Measurements from ENCODE around the gene DCDC2C.

The DCDC2C gene

GRCh38 chr2:3747826-3748225 is 44.5 kb downstream of the DCDC2C start:
- no peak for DNase-seq

- no peak for DNase-seq
Observed at GRCh38 chr2:3749201-3749600, 45.8 kb downstream of the DCDC2C start.

DNA sequence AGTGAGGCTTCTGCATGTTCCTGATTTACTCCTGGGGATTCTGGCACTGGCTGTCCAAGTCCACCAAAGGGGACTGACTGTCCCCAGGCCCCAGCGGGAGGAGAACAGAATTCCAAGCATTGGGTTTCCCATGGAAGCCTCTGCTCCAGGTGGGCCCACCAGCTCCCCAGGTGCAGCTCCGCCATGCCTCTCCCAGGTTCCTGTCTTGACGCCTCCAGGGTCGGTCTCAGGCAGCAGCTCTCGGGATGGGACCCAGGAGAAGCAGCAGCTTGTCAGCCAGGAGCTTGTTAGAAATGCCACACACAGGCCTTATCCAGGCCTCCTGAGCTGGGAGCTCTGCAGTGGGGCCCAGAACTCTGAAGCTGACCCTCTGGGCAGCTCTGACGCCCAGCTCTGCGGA is 47.9 kb downstream of the DCDC2C start:
- no peak for DNase-seq

GRCh38 chr2:3751806-3752205 is 48.4 kb downstream of the DCDC2C start:
- no peak for DNase-seq

DNA sequence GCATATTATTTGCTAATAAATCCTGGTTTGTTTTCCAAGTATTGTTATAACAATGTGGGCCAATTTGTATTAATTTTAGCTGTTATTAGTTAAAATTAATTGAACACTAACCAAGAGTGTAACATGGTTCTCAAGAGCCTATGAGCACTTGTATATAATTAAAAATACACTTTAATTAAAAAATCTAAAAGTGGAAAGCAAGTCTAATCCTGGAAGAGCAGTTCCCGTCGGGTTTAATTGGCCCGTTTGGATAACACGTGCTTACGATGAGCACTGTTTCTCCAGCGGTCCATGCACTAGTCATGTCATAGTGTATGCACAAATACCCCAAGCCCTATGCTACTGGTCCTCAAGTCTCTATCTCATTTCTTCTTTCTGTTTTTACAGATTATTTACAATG is 49.0 kb downstream of the DCDC2C start:
- no peak for DNase-seq

DNA sequence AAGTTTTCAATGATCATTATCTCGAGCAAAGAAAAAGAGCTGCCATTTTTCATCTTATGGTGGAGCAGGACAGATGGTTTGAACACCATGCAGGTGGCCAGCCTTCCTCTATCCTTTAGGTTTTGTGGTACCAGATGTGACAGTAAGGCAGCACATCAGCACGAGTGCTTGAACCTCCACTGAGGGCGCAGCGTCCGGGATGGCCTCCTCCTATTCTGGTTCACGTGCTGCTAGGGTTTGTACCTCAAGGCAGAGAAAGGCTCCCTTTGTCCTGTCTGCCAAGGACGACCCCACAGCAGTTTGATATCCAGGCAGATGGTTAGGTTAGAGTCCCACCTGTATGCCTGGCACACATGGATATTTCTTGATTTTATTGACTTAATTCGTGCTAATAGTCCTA is 50.2 kb downstream of the DCDC2C start:
- no peak for DNase-seq

GRCh38 chr2:3754280-3754679 is 50.9 kb downstream of the DCDC2C start:
- no peak for DNase-seq

- DNase-seq = no peak
Observed at GRCh38 chr2:3754795-3755194, 51.4 kb downstream of the DCDC2C start.

DNA sequence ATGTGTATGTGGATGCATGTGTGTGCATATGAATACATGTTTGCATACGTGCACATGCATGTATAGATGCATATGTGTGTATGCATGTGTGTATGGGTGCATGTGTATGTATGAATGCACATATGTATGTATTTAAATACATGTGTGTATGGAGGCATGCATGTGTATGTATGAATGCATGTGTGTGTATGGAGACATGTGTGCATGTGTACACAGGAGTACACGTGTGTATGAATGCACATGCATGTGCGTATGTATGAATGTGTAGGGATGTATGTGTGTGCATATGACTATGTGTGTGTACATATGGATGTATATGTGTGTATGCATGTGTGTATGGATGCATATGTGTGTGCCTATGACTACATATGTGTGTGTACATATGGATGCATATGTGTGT is 51.9 kb downstream of the DCDC2C start:
- DNase-seq = no peak

- DNase-seq = no peak
Observed at GRCh38 chr2:3756306-3756705, 52.9 kb downstream of the DCDC2C start.

DNA sequence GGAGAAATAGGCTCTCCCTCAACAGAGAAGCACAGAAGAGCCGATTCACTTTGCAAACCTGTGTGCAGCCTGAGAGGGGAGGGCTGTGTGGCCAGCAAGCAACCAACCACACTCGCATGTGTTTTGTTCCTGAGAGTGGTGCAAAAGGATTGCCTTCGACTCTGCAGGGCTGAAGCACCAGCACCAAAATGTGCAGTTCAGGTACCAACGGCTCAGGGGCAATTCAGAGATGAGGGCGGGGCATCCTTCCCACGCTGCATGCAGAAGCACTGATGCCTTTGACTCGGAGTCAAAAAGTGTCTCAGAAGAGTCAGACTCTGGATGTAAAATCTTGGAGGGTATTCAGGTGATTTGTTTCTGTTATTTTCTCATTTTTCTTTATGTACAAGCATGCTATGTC is 55.5 kb downstream of the DCDC2C start:
- no peak for DNase-seq

DNA sequence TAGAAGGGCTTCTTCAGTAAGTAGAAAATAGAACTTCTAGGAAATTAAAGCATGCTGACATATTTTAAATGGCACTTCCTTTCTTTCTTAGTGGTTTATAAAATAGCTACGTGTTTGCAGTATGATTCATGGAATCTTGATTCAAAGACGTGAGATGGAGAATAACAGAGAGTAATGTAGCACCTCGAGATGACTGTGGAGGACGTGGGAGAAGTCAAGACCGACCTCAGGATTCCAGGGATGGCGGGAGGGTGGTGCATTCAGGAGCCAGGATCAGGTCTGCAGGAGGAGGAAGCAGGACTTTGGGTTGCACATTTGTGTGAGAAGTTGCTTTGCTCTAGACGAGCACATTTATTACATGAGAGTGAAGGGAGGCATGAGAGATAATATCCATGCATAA is 56.0 kb downstream of the DCDC2C start:
- no peak for DNase-seq

- DNase-seq = no peak
Observed at GRCh38 chr2:3759761-3760160, 56.4 kb downstream of the DCDC2C start.

DNA sequence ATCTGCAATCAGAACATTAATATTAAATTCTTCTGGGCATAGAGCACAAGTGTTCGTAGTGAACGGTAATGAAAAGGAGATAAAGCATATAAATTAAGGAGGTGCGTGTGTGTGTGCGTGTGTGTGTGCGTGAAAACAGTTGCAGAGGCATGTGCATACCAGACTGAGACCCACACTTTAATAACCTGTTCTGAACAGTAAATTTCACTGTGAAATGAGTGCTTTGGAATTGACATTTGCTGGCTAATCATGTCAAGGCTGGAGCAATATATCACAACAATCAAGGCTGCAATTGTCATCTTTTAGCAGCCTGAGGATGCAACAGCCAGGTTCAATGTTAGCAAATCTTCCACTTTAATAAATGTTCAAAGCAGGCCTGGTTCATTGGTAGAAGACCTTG is 57.9 kb downstream of the DCDC2C start:
- DNase-seq = no peak

DNA sequence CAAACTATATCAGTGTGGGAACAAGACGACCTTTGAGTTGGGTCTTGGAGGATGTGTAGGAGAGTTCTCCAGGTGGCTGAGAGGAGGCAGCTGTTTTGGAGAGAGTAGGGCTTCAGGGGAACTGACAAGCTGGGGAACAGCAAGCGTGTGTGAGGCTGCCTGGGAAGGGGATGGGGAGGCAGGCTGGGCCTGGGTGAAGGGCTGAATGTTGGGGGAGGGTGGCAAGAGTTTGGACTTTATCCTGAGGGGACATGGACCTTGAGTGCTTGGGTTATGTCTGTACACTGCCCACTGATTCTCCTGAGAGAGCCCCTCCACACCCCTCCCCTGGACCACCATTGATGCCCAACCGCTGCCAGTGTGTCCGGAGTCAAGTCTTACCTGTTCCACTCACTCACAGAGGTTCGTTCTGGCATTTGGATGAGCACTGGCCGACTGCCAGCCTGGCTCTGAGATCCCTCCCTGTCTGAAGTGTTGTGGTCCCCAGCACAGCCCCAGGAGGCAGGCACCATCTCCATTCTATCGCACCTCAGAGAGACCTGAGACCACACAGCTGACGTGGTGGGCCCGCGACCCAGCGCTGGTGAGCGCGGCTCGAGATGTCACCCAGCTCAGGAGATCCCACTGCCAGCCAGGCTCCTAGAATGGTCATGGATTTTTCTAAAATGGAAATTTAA is 59.5 kb downstream of the DCDC2C start:
- DNase-seq = no peak

- no peak for DNase-seq
Observed at GRCh38 chr2:3766824-3767223, 63.4 kb downstream of the DCDC2C start.

DNA sequence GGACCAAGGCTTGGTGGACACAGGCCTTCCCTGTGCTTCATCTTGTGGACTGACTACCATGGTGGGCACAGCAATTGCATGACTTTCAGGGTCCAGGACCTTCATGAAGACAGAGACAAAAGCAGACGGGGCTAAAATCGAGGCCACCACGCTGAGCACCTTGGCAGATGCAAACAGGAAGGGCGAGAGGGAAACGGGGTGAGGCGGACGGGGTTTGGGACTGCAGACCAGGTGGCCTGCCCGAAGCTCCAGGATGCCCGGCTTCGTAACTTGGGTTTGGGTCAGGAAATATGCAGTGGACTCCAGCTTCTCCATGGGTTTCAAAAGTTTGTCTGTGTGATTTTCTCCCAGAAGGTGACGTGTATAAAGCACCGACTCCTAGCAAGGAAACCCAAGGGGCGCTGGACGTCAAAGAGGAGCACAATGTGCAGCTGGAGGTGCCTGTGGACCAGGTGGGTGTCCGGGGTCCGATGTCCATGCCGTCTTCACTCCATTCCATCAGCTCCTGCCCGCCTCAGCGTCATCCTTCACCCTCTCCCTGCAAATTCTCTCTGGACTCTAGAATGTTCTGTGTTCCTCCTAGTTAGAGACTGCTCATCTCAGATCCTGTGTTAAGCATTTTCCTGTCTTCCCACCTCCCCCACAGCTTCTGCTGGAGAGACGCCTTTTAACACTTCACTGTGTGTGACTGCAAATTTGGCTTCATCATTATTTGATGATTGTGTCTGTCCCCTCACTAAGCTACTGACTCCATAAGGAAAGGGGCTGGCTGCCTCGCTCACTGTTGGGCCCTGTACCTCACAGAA is 65.8 kb downstream of the DCDC2C start:
- DNase-seq = no peak

DNA sequence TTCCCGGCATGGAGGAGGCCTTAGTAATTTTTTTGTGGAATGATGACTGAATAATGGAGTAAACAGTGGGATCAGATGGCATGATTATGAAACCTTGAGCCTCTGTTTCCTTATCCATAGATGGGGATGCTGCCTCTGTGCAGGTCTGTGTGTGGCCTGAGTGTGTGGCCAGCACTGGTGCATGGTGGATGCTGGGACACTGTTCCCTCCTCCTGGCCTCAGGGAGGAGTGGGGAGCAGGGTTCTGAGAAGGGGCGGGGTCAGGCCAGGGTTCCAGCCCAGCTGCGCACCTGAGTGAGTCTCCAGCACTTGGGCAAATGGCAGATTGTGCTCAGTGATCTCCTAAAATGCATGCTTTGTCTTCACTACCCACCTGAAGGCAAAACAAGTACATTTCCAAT is 66.4 kb downstream of the DCDC2C start:
- DNase-seq = no peak

DNA sequence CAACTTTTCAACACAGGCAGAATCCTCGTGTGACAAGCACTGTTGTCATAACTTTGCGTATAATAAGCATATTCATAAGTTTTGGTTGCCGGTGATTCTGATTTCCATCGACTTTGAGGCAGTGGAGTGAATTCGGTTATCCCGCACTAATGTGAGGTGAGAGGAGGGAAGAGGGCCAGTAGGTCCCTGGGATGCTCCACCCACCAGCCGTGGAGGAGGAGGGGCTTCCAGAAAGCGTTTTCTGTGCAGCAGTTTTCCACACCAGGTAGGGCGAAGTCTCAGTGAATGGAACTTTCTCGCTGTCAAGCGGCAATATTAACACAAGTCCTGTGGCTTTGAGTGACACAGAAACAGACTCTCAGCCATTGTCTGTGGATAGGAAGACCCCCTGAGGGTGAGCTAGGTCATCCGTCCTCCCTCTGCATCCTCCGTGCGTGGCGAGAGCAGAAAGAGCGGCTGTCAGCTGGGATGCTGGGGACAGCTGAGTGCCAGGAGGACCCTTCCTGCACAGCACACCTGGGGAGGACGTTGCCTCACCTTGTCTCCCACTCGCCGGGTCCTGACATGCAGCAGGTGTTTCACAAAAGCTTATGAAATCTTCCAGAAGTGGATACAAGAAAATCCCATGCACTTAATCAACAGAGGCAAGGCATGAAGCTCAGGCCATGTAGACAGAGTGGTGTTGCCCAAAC is 67.5 kb downstream of the DCDC2C start:
- no peak for DNase-seq

DNA sequence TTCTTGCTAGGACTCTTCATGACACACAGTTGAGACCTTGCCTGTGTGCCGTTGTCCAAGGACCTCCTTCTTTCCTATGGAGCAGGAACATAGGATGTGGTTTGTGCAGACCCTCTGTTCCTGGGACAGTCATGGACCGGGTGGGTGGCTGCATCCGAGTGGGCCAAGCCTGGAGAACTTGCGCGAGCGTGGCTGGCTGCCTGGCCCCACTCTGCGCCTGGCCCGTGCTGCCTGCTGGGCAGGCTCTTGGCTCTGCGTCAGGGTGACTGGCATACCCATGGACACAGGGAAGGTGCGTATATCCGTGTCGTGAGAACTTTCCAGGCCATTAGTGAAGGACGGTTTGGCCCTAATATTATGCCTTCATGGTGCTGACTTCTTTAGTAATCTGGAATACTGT is 68.2 kb downstream of the DCDC2C start:
- DNase-seq = no peak

DNA sequence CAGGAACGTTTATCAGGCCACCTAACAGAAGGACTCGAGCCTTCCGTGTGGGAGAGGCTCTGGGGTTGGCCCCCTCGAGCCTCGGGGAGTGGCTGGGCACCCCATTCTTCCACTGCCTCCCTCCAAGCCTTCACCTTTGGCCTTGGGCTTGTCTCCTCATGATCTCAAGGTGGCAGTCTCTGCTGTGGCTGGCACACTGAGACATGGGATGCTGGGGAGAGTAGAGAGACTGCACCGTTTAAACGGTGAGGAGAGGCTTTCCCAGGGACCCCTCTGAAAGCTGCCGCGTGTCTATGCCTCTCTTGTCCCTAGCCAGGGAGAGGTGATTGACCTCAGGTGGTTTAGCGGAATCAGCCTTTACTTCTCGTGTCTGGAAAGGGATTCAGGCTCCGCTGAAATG is 71.0 kb downstream of the DCDC2C start:
- DNase-seq = no peak

DNA sequence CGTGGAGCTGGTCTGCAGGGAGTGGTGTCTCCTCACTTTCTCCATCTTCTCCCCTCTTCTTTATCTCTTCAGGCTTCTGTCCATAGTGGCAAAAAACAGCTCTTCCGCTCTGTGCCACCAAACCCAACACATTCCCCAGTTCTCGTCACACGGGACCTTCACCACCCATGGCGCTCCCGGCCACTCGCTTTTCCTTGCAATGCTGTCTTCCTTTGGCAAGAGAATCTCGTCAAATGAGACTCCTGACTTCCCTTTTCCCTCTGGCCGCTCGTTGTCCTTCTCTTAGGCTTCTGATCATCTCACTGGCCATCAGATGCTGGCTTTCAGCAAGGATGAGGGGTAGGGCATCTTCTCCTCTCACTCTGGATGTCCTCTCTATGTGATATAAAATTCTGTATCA is 72.9 kb downstream of the DCDC2C start:
- no peak for DNase-seq

GRCh38 chr2:3777966-3778365 is 74.6 kb downstream of the DCDC2C start:
- no peak for DNase-seq

- DNase-seq = no peak
Observed at GRCh38 chr2:3778851-3779495, 75.6 kb downstream of the DCDC2C start.

All from NCI-H526 (cell line).